Hematopoietic multipotent progenitor cell treated with erythropoietin and hydrocortisone succinate and interleukin-3 and kit ligand, for 8 days (in vitro differentiated cells): ENCODE measurements around the gene KIF5A.
"Not testable (repeated sequence)": the region's sequence is repeated elsewhere in the genome, so short reads cannot be mapped to it uniquely, and the experiment has no call there.

Experiments
- DNase-seq: peaks from one replicate; pipeline ENCODE4 v3.0.0-alpha.2; 2015

KIF5A gene

DNA sequence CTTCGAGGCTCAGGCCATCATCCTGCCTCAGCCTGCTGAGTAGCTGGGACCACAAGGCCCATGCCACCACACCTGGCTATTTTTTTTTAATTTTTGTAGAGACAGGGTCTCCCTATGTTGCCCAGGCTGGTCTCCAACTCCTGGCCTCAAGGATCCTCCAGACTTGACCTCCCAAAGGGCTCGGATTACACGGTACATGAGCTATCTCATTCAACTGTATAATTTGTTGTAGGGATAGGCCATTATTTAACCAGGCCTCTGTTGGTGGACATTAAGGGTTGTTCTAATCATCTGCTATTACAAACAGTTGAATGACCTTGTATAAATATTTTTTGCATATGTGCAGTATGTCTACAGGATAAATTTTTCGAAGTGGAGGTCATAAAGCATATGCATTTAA lies 9.0 kb downstream of the KIF5A start:
- DNase-seq, result no peak

DNA sequence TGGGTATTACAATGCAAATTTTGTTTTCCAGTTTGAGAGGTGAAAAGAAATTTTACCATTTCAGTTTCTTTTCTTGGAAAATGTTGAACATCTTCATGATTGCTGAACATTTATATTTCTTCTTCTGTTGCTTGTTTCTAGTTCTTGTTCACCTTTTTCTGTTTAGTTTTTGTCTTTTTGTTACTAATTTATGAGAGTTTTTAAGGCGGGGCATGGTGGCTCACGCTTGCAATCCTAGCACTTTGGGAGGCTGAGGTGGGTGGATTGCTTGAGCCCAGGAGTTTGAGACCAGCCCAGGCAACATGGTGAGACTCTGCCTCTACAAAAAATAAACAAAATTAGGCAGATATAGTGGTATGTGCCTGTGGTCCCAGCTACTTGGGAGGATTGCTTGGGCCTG lies 10.7 kb downstream of the KIF5A start:
- DNase-seq, result no peak

DNA sequence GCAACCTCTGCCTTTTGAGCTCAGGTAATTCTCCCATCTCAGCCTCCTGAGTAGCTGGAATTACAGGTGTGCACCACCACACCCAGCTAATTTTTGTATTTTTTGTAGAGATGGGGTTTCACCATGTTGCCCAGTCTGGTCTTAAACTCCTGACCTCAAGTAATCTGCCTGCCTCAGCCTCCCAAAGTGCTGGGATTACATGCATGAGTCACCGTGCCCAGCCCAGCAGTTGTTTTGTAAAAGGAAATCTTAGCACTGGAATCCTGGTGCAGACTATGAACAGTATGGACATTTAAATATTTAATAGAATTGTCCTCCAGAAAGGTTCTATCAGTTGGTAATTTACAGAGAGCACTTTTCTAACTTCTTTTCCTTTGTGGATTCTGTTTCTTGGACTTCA lies 11.3 kb downstream of the KIF5A start:
- DNase-seq, result not testable (repeated sequence)

DNA sequence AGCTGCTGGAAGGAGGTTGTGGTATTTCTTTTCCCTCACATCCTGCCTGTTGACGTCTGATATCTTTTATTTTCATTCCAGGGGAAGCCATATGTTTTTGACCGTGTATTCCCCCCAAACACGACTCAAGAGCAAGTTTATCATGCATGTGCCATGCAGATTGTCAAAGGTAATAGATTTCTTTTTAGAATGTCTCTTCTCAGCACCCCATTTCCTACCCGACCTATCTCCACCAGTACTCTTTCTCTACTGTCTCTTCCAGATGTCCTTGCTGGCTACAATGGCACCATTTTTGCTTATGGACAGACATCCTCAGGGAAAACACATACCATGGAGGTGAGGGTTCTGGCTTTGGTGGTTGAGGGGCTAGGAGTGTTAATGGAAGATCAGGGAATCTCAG lies 13.5 kb downstream of the KIF5A start:
- DNase-seq, result no peak

DNA sequence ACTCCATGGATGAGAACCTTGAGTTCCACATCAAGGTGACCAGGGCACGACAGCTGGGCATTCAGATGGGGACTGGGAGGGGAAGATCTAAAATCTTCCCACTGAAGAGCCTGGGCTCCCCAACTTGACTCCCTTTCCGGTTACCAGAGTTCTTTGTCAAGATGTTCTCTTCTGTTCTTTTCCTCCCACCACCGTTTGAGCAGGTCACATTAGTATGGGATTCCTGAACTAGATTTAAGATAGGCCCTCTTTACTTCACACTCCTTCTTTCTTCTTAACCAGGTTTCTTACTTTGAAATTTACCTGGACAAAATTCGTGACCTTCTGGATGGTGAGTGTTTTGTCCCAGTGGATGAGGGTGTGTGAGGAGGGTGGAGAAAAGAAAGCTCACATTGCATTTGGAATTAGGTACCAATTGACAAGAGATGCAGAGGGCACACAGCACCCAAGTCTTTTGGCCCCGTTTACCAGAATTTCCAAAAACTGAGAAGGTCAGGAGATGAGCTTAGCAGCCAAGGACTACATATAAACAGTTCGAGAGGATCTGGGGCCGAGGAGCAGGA lies 14.4 kb downstream of the KIF5A start:
- no peak for DNase-seq

DNA sequence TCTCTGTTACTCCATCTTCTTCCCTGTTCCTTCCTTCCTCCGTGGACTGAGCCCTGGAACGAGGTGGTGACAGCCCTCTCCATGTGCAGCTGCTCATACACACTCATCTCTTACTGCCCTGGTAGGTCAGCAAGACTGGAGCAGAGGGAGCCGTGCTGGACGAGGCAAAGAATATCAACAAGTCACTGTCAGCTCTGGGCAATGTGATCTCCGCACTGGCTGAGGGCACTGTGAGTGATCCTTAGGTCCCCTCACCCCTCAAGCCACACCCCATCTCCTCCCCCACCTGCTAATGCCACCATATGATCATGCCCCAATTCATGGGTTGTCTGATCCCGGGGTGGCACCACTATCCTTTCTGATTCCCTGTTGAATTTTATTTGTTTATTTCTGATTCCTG lies 19.0 kb downstream of the KIF5A start:
- no peak for DNase-seq

DNA sequence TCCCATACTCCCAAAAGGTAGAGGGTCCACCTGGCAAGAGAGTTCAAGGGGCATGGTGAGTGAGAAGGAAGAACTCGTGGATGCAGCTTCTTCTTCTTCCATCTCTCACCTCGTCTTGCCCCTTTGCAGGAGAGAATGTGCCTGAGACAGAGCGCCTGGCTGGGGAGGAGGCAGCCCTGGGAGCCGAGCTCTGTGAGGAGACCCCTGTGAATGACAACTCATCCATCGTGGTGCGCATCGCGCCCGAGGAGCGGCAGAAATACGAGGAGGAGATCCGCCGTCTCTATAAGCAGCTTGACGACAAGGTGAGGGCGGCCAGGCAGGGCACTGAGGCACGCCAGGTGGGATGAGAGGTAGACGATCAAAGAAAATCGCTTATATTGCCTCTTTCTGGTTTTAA lies 20.0 kb downstream of the KIF5A start:
- DNase-seq, result no peak

DNA sequence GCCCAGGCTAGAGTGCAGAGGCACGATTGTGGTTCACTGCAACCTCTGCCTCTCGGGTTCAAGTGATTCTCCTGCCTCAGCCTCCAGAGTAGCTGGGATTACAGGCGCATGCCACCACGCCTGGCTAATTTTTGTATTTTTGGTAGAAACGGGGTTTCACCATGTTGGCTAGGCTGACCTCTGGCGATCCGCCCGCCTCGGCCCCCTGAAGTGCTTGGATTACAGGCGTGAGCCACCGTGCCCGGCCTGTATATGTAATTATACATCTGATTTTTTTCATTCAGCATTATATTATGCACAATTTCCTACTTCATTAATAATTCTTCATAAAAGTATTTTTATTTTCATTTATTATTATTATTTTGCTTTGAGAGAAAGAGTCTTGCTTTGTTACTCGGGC lies 20.6 kb downstream of the KIF5A start:
- DNase-seq, result not testable (repeated sequence)

DNA sequence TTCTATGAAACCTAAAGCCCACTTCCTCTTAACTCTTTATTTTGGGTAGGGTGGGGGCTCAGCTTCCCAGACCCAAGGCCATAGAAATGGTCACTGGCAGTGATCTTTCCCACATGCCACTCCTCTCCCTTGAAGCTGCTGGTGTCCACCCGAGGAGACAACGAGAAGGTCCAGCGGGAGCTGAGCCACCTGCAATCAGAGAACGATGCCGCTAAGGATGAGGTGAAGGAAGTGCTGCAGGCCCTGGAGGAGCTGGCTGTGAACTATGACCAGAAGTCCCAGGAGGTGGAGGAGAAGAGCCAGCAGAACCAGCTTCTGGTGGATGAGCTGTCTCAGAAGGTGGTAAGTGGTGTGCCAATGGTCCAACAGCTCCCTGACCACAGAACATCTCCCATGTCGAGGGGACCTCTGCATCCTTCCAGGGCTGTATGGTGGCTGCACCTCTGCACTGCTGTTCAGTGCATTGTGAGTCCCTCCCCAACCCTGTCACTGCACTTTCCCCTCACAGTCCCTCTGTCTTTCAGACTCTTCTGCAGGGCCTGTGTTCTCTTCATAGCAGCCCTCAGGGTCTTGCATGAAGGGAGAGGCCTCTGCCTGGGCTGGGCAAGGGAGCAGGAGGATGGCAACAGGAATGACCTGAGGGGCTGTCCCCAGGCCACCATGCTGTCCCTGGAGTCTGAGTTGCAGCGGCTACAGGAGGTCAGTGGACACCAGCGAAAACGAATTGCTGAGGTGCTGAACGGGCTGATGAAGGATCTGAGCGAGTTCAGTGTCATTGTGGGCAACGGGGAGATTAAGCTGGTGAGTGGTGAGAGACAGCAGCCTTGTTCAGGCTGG lies 22.3 kb downstream of the KIF5A start:
- DNase-seq, result no peak

DNA sequence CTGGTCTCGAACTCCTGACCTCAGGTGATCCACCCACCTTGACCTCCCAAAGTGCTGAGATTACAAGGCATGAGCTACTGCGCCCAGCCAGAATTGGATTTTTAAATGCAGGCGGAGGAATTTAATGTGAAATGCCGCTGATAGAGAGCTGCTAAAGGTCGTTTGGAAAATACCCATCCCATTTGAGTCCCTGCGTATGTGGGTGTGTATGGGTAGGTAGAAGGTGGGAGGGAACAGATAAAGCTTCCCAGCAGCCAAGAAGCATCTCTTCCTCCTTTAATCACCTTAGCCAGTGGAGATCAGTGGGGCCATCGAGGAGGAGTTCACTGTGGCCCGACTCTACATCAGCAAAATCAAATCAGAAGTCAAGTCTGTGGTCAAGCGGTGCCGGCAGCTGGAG lies 25.0 kb downstream of the KIF5A start:
- DNase-seq, result no peak

DNA sequence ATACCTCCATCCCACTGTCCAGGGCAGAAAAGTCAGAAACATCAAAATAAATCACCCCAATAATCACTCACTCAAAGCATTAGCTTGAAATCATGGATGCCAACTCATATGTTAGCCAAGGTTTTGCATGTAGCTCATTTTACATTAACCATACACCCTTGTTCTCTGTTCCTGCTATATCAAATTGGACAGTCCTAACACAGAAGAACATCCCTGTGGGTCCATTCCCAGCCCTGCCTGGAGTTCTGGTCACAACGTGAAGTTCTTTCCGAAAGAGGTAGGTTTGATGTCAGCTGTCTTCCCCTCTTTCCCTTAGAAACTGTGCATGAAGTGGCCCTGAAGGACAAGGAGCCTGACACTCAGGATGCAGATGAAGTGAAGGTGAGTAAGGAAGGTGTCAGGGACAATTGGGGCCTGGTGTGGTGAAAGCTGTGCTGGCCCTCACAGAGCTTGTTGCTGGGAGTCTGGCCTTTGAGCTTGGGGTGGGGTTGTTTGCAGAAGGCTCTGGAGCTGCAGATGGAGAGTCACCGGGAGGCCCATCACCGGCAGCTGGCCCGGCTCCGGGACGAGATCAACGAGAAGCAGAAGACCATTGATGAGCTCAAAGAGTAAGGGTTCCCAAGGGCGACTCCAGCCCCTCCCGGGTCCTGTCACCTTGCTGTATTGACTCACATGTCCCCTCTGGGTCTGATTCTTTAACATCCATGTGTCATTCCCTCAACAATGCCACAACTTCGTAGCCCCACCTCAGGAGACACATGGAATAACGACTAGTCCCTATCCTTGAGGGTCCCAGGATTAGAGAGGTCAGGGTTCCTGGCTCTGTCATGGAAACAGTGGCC lies 26.1 kb downstream of the KIF5A start:
- no peak for DNase-seq

DNA sequence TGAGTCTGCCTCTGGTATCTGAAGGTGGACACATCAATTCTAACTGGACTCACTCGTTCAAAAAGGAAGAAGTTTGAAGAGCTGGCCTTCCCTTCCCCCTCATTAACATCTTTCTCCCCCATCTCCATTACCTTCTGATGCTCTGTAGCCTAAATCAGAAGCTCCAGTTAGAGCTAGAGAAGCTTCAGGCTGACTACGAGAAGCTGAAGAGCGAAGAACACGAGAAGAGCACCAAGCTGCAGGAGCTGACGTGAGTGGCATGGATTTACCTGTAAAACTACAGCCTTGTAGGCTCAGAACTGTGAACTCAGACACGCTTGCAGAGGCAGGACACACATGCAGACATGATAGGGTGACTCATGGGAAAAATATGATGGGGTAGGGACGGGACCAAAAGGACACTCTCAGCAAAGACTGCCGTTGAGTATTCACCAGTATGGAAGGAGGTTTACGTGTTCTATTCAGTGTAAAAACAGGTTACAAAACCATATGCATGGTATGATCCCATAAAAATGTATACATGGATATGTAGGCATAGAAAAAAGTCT lies 26.8 kb downstream of the KIF5A start:
- no peak for DNase-seq

DNA sequence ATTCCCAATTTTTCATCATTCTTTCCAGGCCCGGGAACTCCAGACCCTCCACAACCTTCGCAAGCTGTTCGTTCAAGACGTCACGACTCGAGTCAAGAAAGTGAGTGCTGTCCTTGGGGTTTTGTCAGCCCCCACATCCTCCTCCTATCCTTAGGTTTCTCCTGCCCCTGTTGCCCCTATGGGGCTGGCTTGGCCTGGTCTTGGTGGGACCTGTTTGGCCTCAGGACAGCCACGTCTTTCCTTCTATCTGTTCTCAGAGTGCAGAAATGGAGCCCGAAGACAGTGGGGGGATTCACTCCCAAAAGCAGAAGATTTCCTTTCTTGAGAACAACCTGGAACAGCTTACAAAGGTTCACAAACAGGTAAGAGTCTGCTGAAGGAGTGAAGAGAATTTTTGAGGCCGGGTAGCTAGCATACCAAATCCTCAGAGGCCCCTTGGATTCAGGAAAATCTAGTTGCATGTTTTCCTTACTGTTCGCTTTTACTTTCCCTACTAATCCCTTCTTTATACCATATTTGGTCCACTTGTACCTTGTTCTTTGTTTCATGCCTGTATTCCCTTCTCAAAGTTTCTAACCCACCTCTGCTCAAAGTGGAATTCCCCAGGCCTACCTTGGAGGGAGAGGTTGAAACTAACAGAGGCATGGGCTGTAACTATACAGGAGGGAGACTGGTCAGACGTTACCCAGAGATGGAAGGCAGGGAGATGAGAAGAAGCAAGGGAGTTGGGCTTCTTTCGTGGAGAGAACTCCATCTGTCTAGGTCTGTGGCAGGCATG lies 28.3 kb downstream of the KIF5A start:
- no peak for DNase-seq

DNA sequence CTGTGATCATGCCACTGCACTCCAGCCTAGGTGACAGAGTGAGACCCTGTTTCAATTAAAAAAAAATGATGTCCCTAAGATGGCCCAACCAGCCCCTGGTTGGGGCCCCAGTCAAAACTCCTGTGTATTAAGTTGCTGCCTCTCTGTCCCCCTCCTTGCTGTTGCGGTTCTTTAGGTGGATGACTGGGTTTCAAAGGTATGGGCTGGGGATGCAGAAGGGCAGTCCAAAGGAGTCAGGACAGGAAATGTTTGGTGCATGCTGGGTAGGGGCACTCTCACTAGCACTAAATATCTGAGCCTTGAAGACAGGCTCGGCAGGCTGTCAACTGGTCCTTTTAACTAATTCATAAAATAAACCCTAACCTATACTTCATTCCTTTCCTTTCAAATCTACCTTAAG lies 29.2 kb downstream of the KIF5A start:
- no peak for DNase-seq

DNA sequence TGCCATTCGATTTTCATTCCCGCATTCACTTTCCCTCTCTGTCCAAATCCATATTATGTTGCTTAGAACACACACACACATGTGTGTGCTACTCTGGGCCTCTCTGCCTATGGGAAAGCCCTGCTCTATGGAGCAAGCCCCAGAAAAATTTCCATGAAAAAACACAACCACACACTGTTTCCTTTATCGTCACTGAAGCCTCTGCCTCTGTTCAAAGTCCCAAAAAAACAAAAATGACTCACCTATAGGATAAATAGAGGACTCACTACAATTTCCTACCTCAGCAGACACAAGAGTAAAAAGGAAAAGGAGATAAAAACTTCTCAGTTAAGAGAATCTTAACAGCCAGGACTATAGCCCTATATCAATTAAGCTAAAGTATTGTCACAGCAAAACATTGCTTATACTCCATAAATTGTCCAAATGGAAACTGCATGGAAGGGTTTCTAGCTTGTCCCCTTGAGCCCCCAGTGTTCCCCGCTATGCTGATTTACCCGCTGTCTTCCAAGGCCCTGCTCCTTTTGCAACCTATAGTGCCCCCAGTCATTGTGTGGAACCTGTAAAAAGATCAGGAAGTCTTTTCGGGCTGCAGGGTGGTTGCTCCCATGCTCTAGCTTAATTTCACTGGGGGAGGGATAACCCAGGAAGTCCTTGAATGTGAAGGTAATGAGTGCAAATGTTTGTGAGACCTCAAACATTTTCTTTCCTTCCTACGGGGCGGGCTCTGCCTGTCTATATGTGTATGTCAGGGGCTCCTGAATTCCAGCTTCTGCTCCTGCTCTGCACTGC lies 30.0 kb downstream of the KIF5A start:
- no peak for DNase-seq

DNA sequence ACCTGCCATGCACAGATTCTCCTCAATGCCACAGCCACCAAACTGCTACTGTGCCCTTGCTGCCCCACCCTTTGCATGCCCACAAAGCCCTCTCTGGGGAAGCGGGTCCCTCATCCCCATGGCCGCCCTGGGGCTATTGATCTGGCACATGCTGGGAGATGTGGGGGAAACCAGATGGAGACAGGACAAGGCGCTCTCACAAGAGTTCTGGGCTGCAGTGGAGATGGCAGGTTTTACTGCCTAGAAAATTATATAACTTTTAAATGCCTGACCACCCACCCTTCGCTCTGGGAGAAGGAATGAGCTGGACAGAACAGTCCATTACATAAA lies 30.6 kb downstream of the KIF5A start:
- no peak for DNase-seq

DNA sequence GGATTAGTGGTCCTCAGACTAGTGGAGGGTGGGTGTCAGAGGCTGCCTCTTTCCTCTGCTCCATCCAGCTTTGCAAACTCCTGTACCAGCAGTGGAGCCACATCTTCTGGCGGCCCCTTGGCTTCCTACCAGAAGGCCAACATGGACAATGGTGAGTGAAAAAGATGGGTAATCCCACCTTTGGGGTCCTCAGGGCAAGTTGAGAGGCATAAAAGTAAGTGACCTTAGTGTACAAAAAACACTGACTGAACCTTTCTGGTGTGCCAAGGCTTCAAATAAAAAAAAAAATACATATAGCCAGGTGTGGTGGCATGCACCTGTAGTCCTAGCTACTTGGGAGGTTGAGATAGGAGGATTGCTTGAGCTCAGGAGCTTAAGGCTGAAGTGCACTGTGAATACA lies 32.0 kb downstream of the KIF5A start:
- DNase-seq, result no peak

DNA sequence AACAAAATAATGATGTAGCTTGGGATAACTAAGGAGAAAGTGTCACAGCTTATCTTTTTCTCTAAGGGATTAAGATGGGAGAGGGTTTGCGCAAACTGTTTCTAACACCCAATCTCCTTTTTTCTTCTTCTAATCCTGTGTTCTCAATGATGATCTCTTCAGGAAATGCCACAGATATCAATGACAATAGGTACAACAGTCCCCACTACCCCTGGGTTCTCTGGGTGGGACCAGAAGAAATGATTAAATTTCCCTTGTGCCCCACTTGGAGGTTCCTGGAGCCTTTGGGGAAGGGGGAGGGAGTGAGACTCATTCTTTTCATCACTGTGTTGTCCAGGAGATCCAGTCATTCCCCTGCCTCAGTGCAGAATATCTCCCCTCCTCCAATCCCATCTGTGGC lies 32.6 kb downstream of the KIF5A start:
- no peak for DNase-seq

DNA sequence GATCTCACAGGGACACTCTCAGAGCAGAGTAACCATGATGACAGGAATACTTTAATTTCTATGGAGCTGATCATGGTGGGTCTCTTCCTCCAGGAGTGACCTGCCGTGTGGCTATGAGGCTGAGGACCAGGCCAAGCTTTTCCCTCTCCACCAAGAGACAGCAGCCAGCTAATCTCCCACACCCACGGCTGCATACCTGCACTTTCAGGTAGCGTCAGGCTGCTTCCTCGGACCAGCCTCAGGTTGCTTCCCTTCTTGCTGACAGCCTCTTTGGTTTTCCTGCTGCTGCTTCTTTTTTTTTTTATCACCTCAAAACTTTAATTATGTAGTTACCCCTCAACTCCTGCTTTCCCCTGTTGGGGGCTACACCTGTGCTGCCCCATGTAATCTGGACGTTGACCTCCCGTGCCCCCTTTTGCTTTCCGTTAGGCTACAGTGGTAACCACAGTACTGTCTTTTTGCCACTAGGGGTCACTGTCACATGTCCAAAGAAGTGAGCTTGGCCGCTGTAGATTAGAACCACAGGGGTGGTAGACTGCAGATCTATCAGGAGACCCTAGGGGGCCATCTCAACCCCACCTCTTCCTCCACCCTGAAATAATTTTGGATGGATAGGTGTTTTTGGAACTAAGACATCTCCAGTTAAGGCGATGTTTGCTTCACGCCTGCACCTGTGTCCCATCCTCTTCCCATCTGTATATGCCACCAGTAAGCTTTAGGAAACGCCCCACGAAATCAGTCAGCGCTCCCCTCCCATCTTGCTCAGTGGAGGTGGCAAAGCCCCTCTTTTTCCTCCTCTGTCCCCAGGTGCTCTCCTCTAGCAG lies 33.4 kb downstream of the KIF5A start:
- DNase-seq, result peak; percentile 87

DNA sequence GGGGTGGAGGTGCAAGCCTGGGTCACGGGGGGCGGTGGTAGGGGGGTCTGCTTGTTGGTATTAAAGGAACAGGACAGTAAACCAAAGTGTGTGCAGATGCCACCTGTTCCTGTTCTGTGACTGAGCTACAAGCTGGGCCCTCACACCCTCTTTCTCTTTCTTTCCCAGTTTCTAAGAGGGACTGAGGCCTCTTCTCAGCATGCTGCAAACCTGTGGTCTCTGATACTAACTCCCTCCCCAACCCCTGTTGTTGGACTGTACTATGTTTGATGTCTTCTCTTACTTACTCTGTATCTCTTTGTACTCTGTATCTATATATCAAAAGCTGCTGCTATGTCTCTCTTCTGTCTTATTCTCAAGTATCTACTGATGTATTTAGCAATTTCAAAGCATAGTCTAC lies 34.2 kb downstream of the KIF5A start:
- DNase-seq, result no peak

DNA sequence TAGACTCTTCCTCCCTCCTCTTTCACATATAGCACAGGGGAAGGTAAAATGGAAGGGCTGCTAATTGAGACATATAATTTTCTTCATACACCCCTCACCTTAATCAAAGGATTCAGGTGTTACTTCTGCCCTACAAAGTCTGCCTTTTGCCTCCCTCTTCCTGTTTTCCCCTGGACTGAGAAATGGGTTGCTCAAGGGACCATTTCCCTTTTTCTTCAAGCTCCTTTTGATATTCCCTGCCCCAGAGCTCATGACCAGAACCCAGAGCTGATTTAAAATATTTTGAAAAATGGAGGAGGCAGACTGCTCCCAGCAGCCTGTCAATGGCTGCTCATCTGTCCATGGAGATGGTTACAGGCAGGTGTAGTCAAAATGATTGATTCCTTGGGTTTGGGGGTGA lies 34.8 kb downstream of the KIF5A start:
- DNase-seq, result no peak
